Astrocyte (in vitro differentiated cells and primary cell): Measurements from ENCODE around the gene BBS5. TPM values are rescaled to one million over a fixed set of nuclear protein-coding genes. Genes with fewer than 3 reads are reported as not detected.

Experiments
- DNase-seq: peaks from one replicate; pipeline ENCODE4 v3.0.0-alpha.2; 2010; ENCODE audit warnings: low read depth
- FAIRE-seq: peaks from 2 replicates; lab custom pipeline; 2011; peaks lifted over from hg19 to GRCh38; lab: Jason Lieb, UNC
- H2AFZ ChIP-seq: 2 replicates; pipeline ENCODE4 v1.6.0; 2012; ENCODE audit warnings: low read depth, low read length, inconsistent platforms
- H3K27ac ChIP-seq: 2 replicates; pipeline ENCODE4 v1.5.1; 2011; ENCODE audit warnings: low read depth, low read length, inconsistent platforms
- H3K27me3 ChIP-seq: 2 replicates; pipeline ENCODE4 v1.6.0; 2011; ENCODE audit warnings: low read length, inconsistent platforms; ENCODE audit not compliant: insufficient read depth
- H3K36me3 ChIP-seq: 2 replicates; pipeline ENCODE4 v1.5.1; 2011; ENCODE audit warnings: low read length, inconsistent platforms; ENCODE audit not compliant: insufficient read depth
- H3K4me1 ChIP-seq: 2 replicates; pipeline ENCODE4 v1.5.1; 2011; ENCODE audit warnings: low read length, inconsistent platforms; ENCODE audit not compliant: insufficient read depth
- H3K4me2 ChIP-seq: 2 replicates; pipeline ENCODE4 v1.6.0; 2012; ENCODE audit warnings: low read length, inconsistent platforms
- H3K4me3 ChIP-seq: 2 replicates; pipeline ENCODE4 v1.5.1; 2011; ENCODE audit warnings: low read depth, mild to moderate bottlenecking, low read length, inconsistent platforms; ENCODE audit not compliant: insufficient read depth
- H3K79me2 ChIP-seq: 2 replicates; pipeline ENCODE4 v1.6.0; 2012; ENCODE audit warnings: mild to moderate bottlenecking, low read length, inconsistent platforms; ENCODE audit not compliant: insufficient read depth
- H3K9ac ChIP-seq: 2 replicates; pipeline ENCODE4 v1.6.0; 2012; ENCODE audit warnings: mild to moderate bottlenecking, low read length, inconsistent platforms
- H3K9me3 ChIP-seq: 2 replicates; pipeline ENCODE4 v1.5.1; 2012; ENCODE audit warnings: low read depth, mild to moderate bottlenecking, low read length, inconsistent platforms; ENCODE audit not compliant: insufficient read depth
- H4K20me1 ChIP-seq: 2 replicates; pipeline ENCODE4 v1.6.0; 2012; ENCODE audit warnings: low read length, inconsistent platforms; ENCODE audit not compliant: insufficient read depth
- H3K27ac Mint-ChIP-seq: one replicate; pipeline ENCODE4 v1.8.0; 2021; ENCODE audit warnings: mild to moderate bottlenecking, mixed read lengths; ENCODE audit not compliant: unreplicated experiment
- H3K27me3 Mint-ChIP-seq: one replicate; pipeline ENCODE4 v1.8.0; 2021; ENCODE audit warnings: low read depth, mixed read lengths; ENCODE audit not compliant: unreplicated experiment
- H3K36me3 Mint-ChIP-seq: one replicate; pipeline ENCODE4 v1.8.0; 2021; ENCODE audit warnings: low read depth, mixed read lengths; ENCODE audit not compliant: unreplicated experiment
- H3K4me1 Mint-ChIP-seq: one replicate; pipeline ENCODE4 v1.8.0; 2021; ENCODE audit warnings: low read depth, mixed read lengths; ENCODE audit not compliant: unreplicated experiment
- H3K4me3 Mint-ChIP-seq: one replicate; pipeline ENCODE4 v1.8.0; 2021; ENCODE audit warnings: mild to moderate bottlenecking, moderate library complexity, mixed read lengths; ENCODE audit not compliant: unreplicated experiment
- H3K9me3 Mint-ChIP-seq: one replicate; pipeline ENCODE4 v1.8.0; 2021; ENCODE audit warnings: mild to moderate bottlenecking, mixed read lengths; ENCODE audit not compliant: unreplicated experiment
- EZH2 ChIP-seq: IDR thresholded peaks from 2 replicates; pipeline ENCODE4 v1.6.1; 2012; ENCODE audit warnings: mild to moderate bottlenecking, low read length, inconsistent platforms; ENCODE audit not compliant: insufficient read depth
- total RNA-seq: library from RNA; stranded (reverse); gene quantifications from 2 replicates; pipeline ENCODE4 v1.2.1, GENCODE V29; 2021
- TF ChIP-seq, protein P1 (sequence below): IDR thresholded peaks from 2 replicates; pipeline ENCODE4 v1.5.1; 2011; ENCODE audit warnings: low read depth, mild to moderate bottlenecking, inconsistent platforms, low read length, moderate library complexity; ENCODE audit not compliant: insufficient read depth

The BBS5 gene
- total RNA-seq, 1 donor from 2014 or later: 3.9 TPM

DNA sequence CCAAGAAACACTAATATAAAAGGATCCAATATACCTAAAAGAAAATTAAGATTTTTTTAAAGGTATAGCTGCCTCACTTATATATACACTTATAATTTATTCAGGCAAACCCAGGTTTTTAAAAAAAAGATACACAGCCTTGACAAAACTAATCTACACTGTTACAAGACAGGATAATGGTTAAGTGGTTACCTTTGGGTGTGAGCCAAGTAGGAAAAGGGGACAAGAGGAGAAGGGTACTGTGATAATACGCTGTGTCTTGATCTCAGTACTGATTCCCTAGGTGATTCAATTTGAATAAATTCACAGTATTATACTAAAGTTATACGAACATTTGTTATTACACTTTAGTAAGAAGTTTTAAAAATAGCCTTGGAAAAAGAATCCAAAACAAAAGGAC, 60.9 kb downstream of the BBS5 start:
- no peaks in the 10 kb centered on the region for H3K4me1 Mint-ChIP-seq
- no peak overlapping the region for H3K4me2 ChIP-seq

DNA sequence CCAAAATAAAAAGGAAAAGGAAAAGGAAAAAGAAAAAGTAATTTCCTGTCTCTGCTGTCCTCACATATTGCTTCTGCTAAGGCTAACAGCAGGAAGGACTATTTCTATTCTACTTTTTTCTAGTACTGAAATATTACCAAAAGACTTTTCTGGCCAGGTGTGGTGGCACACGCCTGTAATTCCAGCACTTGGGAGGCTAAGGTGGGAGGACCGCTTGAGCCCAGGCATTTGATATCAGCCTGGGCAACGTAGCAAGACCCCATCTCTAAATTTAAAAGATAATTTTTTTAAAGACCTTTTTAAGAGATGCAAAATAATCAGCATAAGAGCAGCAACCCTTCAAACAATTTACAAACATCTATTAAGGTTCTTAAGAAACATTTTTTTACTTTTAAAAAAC, 63.1 kb downstream of the BBS5 start:
- Mint-ChIP-seq H3K4me1 (no peaks in the 10 kb centered on the region), H3K27ac (no peak overlapping the region), H3K4me3 (no peak overlapping the region), H3K27me3 (no peaks in the 10 kb centered on the region), H3K36me3 (peaks cover 7% of the 10 kb centered on the region), H3K9me3 (no peaks in the 10 kb centered on the region)
- Histone ChIP-seq H4K20me1 (no peaks in the 10 kb centered on the region), H3K27ac (no peak overlapping the region), H3K27me3 (no peaks in the 10 kb centered on the region), H2AFZ (no peak overlapping the region), H3K4me1 (no peaks in the 10 kb centered on the region), H3K36me3 (peaks cover 5% of the 10 kb centered on the region), H3K4me2 (no peak overlapping the region), H3K79me2 (no peaks in the 10 kb centered on the region), H3K9ac (no peak overlapping the region), H3K9me3 (no peaks in the 10 kb centered on the region), H3K4me3 (no peak overlapping the region)
- FAIRE-seq (no peak), DNase-seq (no peak)
- no peak for TF ChIP-seq EZH2
- TF ChIP-seq, protein P1, sequence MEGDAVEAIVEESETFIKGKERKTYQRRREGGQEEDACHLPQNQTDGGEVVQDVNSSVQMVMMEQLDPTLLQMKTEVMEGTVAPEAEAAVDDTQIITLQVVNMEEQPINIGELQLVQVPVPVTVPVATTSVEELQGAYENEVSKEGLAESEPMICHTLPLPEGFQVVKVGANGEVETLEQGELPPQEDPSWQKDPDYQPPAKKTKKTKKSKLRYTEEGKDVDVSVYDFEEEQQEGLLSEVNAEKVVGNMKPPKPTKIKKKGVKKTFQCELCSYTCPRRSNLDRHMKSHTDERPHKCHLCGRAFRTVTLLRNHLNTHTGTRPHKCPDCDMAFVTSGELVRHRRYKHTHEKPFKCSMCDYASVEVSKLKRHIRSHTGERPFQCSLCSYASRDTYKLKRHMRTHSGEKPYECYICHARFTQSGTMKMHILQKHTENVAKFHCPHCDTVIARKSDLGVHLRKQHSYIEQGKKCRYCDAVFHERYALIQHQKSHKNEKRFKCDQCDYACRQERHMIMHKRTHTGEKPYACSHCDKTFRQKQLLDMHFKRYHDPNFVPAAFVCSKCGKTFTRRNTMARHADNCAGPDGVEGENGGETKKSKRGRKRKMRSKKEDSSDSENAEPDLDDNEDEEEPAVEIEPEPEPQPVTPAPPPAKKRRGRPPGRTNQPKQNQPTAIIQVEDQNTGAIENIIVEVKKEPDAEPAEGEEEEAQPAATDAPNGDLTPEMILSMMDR: no peak

More for the DNA sequence above, 60.9 kb downstream of the BBS5 start:
- Mint-ChIP-seq H3K9me3 (no peaks in the 10 kb centered on the region), H3K4me3 (no peak overlapping the region), H3K36me3 (peaks cover 7% of the 10 kb centered on the region), H3K27me3 (no peaks in the 10 kb centered on the region), H3K27ac (no peak overlapping the region)
- no peak for FAIRE-seq
- no peak for TF ChIP-seq EZH2
- TF ChIP-seq, protein P1: no peak
- Histone ChIP-seq H3K36me3 (peaks cover 3% of the 10 kb centered on the region), H3K27ac (no peak overlapping the region), H3K79me2 (no peaks in the 10 kb centered on the region), H3K4me3 (no peak overlapping the region), H3K9ac (no peak overlapping the region), H3K27me3 (no peaks in the 10 kb centered on the region), H4K20me1 (no peaks in the 10 kb centered on the region), H3K9me3 (no peaks in the 10 kb centered on the region), H2AFZ (no peak overlapping the region), H3K4me1 (no peaks in the 10 kb centered on the region)
- DNase-seq: no peak

DNA sequence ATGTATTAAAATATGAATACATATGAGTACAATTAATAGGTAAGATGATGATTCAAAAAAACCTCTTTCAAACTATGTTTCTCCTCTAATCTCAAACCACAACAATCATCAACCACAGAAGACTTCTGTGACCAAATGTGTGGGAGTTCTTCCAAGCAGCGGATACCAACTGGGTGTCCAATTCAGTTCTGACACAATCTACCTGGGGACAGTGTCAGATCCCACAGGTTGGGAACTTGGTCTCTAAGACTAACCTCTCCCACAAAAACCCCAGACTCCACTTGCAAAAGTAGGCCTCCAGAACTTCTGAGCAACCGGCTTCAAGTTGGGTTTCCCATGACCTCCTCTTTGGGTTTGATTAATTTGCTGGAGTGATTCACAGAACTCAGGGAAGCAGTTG, 67.5 kb downstream of the BBS5 start:
- Histone ChIP-seq H3K4me2 (no peak overlapping the region), H3K4me3 (no peak overlapping the region), H3K79me2 (no peaks in the 10 kb centered on the region), H2AFZ (no peak overlapping the region), H3K9ac (no peak overlapping the region), H3K27me3 (no peaks in the 10 kb centered on the region), H3K4me1 (no peaks in the 10 kb centered on the region), H3K36me3 (peaks cover 5% of the 10 kb centered on the region), H4K20me1 (no peaks in the 10 kb centered on the region), H3K27ac (no peak overlapping the region), H3K9me3 (no peaks in the 10 kb centered on the region)
- Mint-ChIP-seq H3K4me3 (no peak overlapping the region), H3K27ac (no peak overlapping the region), H3K27me3 (no peaks in the 10 kb centered on the region), H3K9me3 (no peaks in the 10 kb centered on the region), H3K4me1 (no peaks in the 10 kb centered on the region), H3K36me3 (peaks cover 7% of the 10 kb centered on the region)
- TF ChIP-seq EZH2: no peak
- TF ChIP-seq, protein P1: no peak
- DNase-seq: no peak
- FAIRE-seq: no peak
